B cell (primary cell): ENCODE measurements around the gene TCF7. TPM values are rescaled to one million over a fixed set of nuclear protein-coding genes. Genes with fewer than 3 reads are reported as not detected.

ENCODE experiments used
- ATAC-seq: fragments of 200-7000 bp; cut with Tn5 transposase; one replicate; pipeline ENCODE4 v1.10.0; 2021; ENCODE audit warnings: low read depth, mild to moderate bottlenecking, moderate number of reproducible peaks, moderate library complexity
- CTCF ChIA-PET: fragments of 350-600 bp; sonication (Branson Sonifier 250); formaldehyde crosslinking; loops from one replicate; lab custom pipeline; 2021; ENCODE audit warnings: antibody characterized with exemption, inconsistent platforms; lab: Charles Lee
- POLR2A ChIA-PET: fragments of 350-600 bp; sonication (Branson Sonifier 250); formaldehyde crosslinking; loops from one replicate; lab custom pipeline; 2021; ENCODE audit warnings: antibody characterized with exemption; lab: Charles Lee
- DNase-seq: peaks from one replicate; pipeline ENCODE4 v3.0.0; 2013
- H2AFZ ChIP-seq: 2 replicates; pipeline ENCODE4 v1.6.1; 2012; ENCODE audit warnings: mild to moderate bottlenecking, low read depth, low read length; ENCODE audit not compliant: insufficient read depth, poor library complexity, severe bottlenecking
- H3K27ac ChIP-seq, 2 donors: 1 replicate in 1 of 2; 2 replicates in 1 of 2; pipeline ENCODE4 v1.5.1; 2012 to 2013; ENCODE audit warnings: low read length in 2 of 2, mild to moderate bottlenecking in 2 of 2, moderate library complexity in 1 of 2
- H3K27me3 ChIP-seq, 4 experiments: fragments of 200-600 bp in 1 of 4; sonication (generic) in 1 of 4; replicated peaks in 1 of 4; 1 replicate in 2 of 4; 2 replicates in 2 of 4; pipeline versions ENCODE4 v1.6.1 to v1.7.0; 2013 to 2016; ENCODE audit warnings: low read length in 3 of 4, mild to moderate bottlenecking in 2 of 4, mixed read lengths in 1 of 4, moderate library complexity in 1 of 4; ENCODE audit not compliant: insufficient read depth in 4 of 4, control insufficient read depth in 3 of 4; ENCODE audit errors: control extremely low read depth in 1 of 4
- H3K36me3 ChIP-seq, 2 experiments: replicated peaks in 1 of 2; 1 replicate in 1 of 2; 2 replicates in 1 of 2; pipeline versions ENCODE4 v1.6.1 to v1.7.1; 2013; ENCODE audit warnings: low read length in 1 of 2; ENCODE audit not compliant: insufficient read depth in 2 of 2, control insufficient read depth in 1 of 2; ENCODE audit errors: control extremely low read depth in 1 of 2, extremely low read depth in 1 of 2
- H3K4me1 ChIP-seq, 2 donors: fragments of 200-600 bp in 1 of 2; sonication (generic) in 1 of 2; 1 replicate in 1 of 2; 2 replicates in 1 of 2; pipeline versions ENCODE4 v1.5.1 to v1.6.1; 2013 to 2017; ENCODE audit warnings: low read length in 2 of 2; ENCODE audit not compliant: control insufficient read depth in 2 of 2, insufficient read depth in 2 of 2
- H3K4me2 ChIP-seq: replicated peaks from 2 replicates; pipeline ENCODE3; 2012; ENCODE audit warnings: mild to moderate bottlenecking, low read depth, low read length; ENCODE audit not compliant: poor library complexity, severe bottlenecking
- H3K4me3 ChIP-seq, 5 experiments: fragments of 200-600 bp in 1 of 5; sonication (generic) in 1 of 5; 1 replicate in 3 of 5; 2 replicates in 2 of 5; pipeline versions ENCODE4 v1.5.1 to v1.7.0; 2011 to 2016; ENCODE audit warnings: low read length in 4 of 5, mild to moderate bottlenecking in 4 of 5, low read depth in 2 of 5, control low read depth in 1 of 5, moderate library complexity in 1 of 5; ENCODE audit not compliant: insufficient read depth in 1 of 5; ENCODE audit errors: control extremely low read depth in 1 of 5, extremely low read depth in 1 of 5
- H3K79me2 ChIP-seq: fragments of 200-600 bp; sonication (generic); one replicate; pipeline ENCODE4 v1.6.0; 2016; ENCODE audit warnings: low read length; ENCODE audit not compliant: control insufficient read depth, insufficient read depth
- H3K9ac ChIP-seq: fragments of 200-600 bp; sonication (generic); 2 replicates; pipeline ENCODE4 v1.6.1; 2017; ENCODE audit warnings: mild to moderate bottlenecking, low read length, moderate library complexity
- H3K9me3 ChIP-seq, 3 donors: one replicate each; pipeline versions ENCODE4 v1.6.1 to v1.7.1; 2013; ENCODE audit warnings: low read length in 2 of 3; ENCODE audit not compliant: control insufficient read depth in 2 of 3, insufficient read depth in 1 of 3; ENCODE audit errors: control extremely low read depth in 1 of 3
- H4K20me1 ChIP-seq: 2 replicates; pipeline ENCODE4 v1.6.0; 2012; ENCODE audit warnings: mild to moderate bottlenecking, low read length; ENCODE audit not compliant: insufficient read depth, control insufficient read depth, poor library complexity, severe bottlenecking
- H3K27ac Mint-ChIP-seq: one replicate; pipeline ENCODE4 v1.8.0; 2021; ENCODE audit warnings: mixed read lengths
- H3K27me3 Mint-ChIP-seq: one replicate; pipeline ENCODE4 v1.8.0; 2021; ENCODE audit warnings: mixed read lengths
- H3K4me1 Mint-ChIP-seq: one replicate; pipeline ENCODE4 v1.8.0; 2021; ENCODE audit warnings: mixed read lengths
- H3K4me3 Mint-ChIP-seq: one replicate; pipeline ENCODE4 v1.8.0; 2021; ENCODE audit warnings: mixed read lengths
- H3K9me3 Mint-ChIP-seq: one replicate; pipeline ENCODE4 v1.8.0; 2022; ENCODE audit warnings: mixed read lengths; ENCODE audit not compliant: insufficient read depth
- CTCF ChIP-seq: fragments of 200-600 bp; IDR thresholded peaks from one replicate; pipeline ENCODE4 v1.8.0; 2022; ENCODE audit warnings: antibody characterized with exemption, mild to moderate bottlenecking
- EZH2 ChIP-seq: IDR thresholded peaks from 2 replicates; pipeline ENCODE4 v1.6.1; 2012; ENCODE audit warnings: borderline replicate concordance, low read depth, mild to moderate bottlenecking, moderate library complexity, low read length; ENCODE audit not compliant: insufficient read depth, poor library complexity, severe bottlenecking
- WGBS: methylation state at CpG from one replicate; pipeline ENCODE4 v1.1.5; 2013; ENCODE audit warnings: missing lambda C conversion rate; ENCODE audit not compliant: insufficient coverage; 5-methylcytosine and 5-hydroxymethylcytosine counted together
- intact Hi-C: fragments of 100-400 bp; cut with micrococcal nuclease; formaldehyde crosslinking; loops from one replicate; pipeline ENCODE4 v1.10.0; 2022
- polyA plus RNA-seq: library from polyadenylated mRNA; depleted of rRNA; stranded (reverse); fragments of >200 nt; gene quantifications from 2 replicates; pipeline ENCODE4 v1.2.3, GENCODE V29; 2012
- total RNA-seq, 2 donors: library from RNA; stranded (reverse); fragments of 120-200 nt in 1 of 2; gene quantifications; 1 replicate in 1 of 2; 2 replicates in 1 of 2; pipeline versions ENCODE4 v1.2.3 to v1.2.4, GENCODE V29; 2013 to 2022

Gene TCF7
- total and polyA plus RNA-seq, 2 donors (not counting 1 experiment from before 2014, with no cell fraction given), result 26.8 to 61.1 TPM

DNA sequence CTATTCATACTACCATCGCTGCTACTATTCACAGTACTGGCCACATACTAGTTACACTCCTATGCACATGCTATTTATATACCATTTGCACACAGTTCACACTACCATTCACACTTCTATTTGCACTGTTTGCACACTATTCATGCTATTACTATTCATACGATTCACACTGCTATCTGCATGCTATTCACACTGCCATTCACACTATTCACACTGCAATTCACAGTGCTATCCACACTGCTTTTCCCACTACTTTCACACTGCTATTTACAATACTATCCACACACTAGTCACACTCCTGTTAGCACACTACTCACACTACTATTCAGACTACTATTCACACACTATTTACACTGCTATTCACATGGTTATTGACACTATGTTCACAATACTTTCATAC lies 39.4 kb upstream of the TCF7 start:
- H3K9ac ChIP-seq, result no peak overlapping the region
- H3K27me3 Mint-ChIP-seq, result peaks cover 15% of the 10 kb centered on the region
- H3K27ac ChIP-seq, result no peak overlapping the region
- H2AFZ ChIP-seq, result no peak overlapping the region
- H3K27me3 ChIP-seq, result peaks cover 0 to 23% (median 8%) of the 10 kb centered on the region in 4 experiments
- 87% methylated on average over 2 of the region's 2 CpGs for WGBS
- intact Hi-C loops, result no loop called here
- no peak overlapping the region for H3K4me2 ChIP-seq
- no peak overlapping the region for H3K4me3 ChIP-seq
- ATAC-seq, result no peak
- H3K4me1 Mint-ChIP-seq, result peaks cover 5% of the 10 kb centered on the region
- peaks cover 12 to 13% of the 10 kb centered on the region in 2 donors for H3K4me1 ChIP-seq
- peaks cover 0 to 3% (median 0%) of the 10 kb centered on the region in 3 donors for H3K9me3 ChIP-seq
- DNase-seq, result no peak
- no peaks in the 10 kb centered on the region for H3K9me3 Mint-ChIP-seq
- H3K79me2 ChIP-seq, result no peaks in the 10 kb centered on the region
- ChIA-PET POLR2A (no interaction called here), CTCF (no interaction called here)
- H3K36me3 ChIP-seq, result no peaks in the 10 kb centered on the region
- no peaks in the 10 kb centered on the region for H4K20me1 ChIP-seq
- no peak overlapping the region for H3K27ac Mint-ChIP-seq
- H3K4me3 Mint-ChIP-seq, result no peak overlapping the region
- TF ChIP-seq CTCF (no peak), EZH2 (no peak)

DNA sequence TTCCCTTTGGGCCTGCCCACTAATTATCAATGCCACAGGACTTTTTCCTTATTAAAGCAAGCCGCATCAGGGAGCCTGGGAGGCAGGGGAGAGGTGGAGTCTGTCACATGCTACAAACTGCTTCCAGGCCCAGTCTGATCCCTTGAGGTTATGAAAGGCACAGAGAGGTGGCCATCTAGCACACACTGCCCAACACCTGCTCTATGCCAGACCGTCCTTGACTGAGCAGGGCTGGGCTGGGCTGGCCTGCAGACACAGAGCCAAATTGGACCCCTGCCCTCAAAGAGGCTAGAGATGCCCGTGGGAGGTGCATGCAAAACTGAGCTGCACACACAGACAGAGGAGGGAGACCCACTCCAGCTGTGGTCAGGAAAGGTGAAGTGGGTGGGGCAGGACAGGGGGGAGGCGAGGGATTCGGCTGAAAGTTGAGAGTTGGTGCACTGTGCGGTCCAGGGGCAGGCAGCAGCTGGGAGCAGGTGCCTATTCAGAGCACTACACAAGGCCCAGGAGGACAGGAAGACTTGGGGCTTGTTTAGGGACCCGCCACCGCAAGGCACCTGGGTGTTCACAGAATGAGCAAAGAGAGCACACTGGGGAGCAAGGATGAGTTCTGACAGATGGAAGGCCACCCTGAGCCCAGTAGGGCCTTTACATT lies 36.4 kb upstream of the TCF7 start:
- intact Hi-C loops, result no loop called here
- no peaks in the 10 kb centered on the region for H3K4me1 ChIP-seq
- no peaks in the 10 kb centered on the region for H3K36me3 ChIP-seq
- Mint-ChIP-seq H3K27ac (no peak overlapping the region), H3K27me3 (peaks cover 3% of the 10 kb centered on the region), H3K4me1 (no peaks in the 10 kb centered on the region), H3K4me3 (no peak overlapping the region), H3K9me3 (no peaks in the 10 kb centered on the region)
- H4K20me1 ChIP-seq, result no peaks in the 10 kb centered on the region
- no peak overlapping the region for H3K4me3 ChIP-seq
- no peaks in the 10 kb centered on the region for H3K79me2 ChIP-seq
- no peaks in the 10 kb centered on the region for H3K27me3 ChIP-seq
- no peaks in the 10 kb centered on the region for H3K9me3 ChIP-seq
- H3K4me2 ChIP-seq, result no peak overlapping the region
- H3K27ac ChIP-seq, result no peak overlapping the region
- DNase-seq (no peak), ATAC-seq (no peak)
- TF ChIP-seq CTCF (no peak), EZH2 (no peak)
- ChIA-PET CTCF (interaction anchor here (0.6 to 0.9 kb wide), 2 partner anchors 24 to 69 kb away, joined by 3 to 4 read pairs; no protein-coding TSS in a partner anchor), POLR2A (no interaction called here)
- H2AFZ ChIP-seq, result no peak overlapping the region
- WGBS, result 96% methylated on average over 8 of the region's 8 CpGs
- H3K9ac ChIP-seq, result no peak overlapping the region
